Measurements from ENCODE around the gene RIIAD1.

- TF ChIP-seq NFATC4 (CRISPR knock-in tag; IDR thresholded peaks at IDR 0.05) (no peak), STAT6 (CRISPR knock-in tag; conservative IDR thresholded peaks at IDR 0.05; ENCODE audit: low read depth) (no peak), USF2 (CRISPR knock-in tag; IDR thresholded peaks at IDR 0.05) (no peak), AFF4 (CRISPR knock-in tag; IDR thresholded peaks at IDR 0.05; ENCODE audit: borderline replicate concordance) (no peak), ATF3 (CRISPR knock-in tag; conservative IDR thresholded peaks at IDR 0.05) (no peak), NFE2L1 (CRISPR knock-in tag; IDR thresholded peaks at IDR 0.05) (no peak), CTCF (IDR thresholded peaks at IDR 0.05) (no peak), TCF7 (CRISPR knock-in tag; IDR thresholded peaks at IDR 0.05; ENCODE audit: low read depth) (no peak), ATF2 (CRISPR knock-in tag; IDR thresholded peaks at IDR 0.05; ENCODE audit: borderline replicate concordance, low read depth) (no peak), ATF6 (CRISPR knock-in tag; IDR thresholded peaks at IDR 0.05) (no peak), ZNF671 (CRISPR knock-in tag; IDR thresholded peaks at IDR 0.05) (no peak), ETV6 (CRISPR knock-in tag; IDR thresholded peaks at IDR 0.05) (no peak), E2F1 (CRISPR knock-in tag; IDR thresholded peaks at IDR 0.05) (no peak), MLX (CRISPR knock-in tag; IDR thresholded peaks at IDR 0.05) (no peak)
These were observed 53.1 kb downstream of the RIIAD1 start for GRCh38 chr1:151774256-151774922.
